Measurements from ENCODE around the gene TBC1D3G. TPM values are rescaled to one million over a fixed set of nuclear protein-coding genes. Genes with fewer than 3 reads are reported as not detected.
"Not testable (repeated sequence)": the region's sequence is repeated elsewhere in the genome, so short reads cannot be mapped to it uniquely, and the experiment has no call there.

Gene TBC1D3G
- not detected for total RNA-seq

DNA sequence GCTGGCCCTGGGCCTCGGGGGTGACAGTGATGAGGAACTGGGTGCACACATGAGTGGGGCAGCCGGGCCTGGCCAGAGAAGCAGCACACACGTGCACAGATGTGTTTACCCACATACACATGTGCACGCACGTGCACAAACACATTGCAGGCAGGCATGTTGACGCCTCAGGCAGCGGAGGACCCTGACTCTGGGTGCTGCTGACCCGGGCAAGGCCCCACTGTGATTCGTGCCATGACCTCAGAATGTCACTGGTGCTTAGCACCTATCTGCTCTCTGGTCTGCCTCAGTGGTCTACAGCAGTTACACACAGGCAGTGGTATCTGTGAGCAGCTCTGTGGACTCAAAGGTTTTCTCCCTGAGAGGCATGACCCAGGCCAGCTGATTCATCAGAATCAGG is at the start of gene TBC1D3G:
Gene TBC1D3G (plus strand): TSS at position 301 of the 400 bp plus-strand sequence. CDS start 1,528 bp downstream, outside the sequence.
- DNase-seq = not testable (repeated sequence)

GRCh38 chr17:36283256-36283655 is 40.4 kb upstream of the TBC1D3G start:
- not testable (repeated sequence) for DNase-seq

DNA sequence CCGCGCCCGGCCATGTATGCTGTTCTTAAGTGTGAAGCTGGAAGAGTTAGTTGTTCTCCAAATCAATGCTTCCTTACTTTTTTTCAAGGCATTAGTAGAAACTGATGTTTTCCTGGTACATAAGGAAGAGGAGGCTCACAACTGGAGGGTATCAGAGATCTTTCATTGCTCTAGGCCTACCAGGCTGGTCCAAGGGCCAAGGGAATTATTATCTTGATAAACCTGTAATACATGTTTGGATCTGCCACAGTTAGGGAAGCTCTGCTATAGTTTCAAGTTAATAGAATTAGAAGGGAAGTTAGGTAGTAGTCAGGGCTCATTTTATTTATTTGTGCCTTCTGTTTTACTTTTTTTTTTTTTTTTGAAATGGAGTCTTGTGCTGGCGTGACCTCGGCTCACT is 39.5 kb upstream of the TBC1D3G start:
- DNase-seq = not testable (repeated sequence)

DNA sequence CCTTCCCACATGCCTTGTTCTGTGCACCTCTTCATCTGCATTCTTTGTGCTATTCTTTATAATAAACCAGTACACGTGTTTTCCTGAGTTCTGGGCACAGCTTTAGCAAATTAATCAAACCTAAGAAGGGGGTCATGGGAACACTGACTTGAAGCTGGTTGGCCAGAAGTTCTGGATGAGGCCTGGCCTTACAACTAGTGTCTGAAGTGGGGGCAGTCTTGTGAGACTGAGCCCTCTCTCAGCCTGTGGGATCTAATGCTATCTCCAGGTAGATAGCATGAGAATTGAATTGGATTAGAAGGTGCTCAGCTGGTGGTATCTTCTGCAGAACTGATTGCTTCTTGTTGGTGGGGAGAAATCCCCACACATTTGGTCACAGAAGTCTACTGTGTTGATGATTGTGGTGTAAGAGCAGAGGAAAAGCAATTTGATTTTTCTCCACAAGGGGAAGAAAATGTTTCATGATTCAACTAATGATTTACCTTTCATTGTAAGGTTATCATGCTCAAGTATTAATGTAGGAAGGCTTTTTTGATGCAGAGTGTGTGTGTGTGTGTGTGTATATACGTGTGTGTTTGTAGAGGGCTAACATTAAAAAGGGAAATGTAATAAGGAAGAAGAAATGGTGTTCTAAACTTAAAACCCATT is 33.6 kb upstream of the TBC1D3G start:
- not testable (repeated sequence) for DNase-seq

- DNase-seq = not testable (repeated sequence)
Observed at GRCh38 chr17:36295161-36295560, 28.5 kb upstream of the TBC1D3G start.

DNA sequence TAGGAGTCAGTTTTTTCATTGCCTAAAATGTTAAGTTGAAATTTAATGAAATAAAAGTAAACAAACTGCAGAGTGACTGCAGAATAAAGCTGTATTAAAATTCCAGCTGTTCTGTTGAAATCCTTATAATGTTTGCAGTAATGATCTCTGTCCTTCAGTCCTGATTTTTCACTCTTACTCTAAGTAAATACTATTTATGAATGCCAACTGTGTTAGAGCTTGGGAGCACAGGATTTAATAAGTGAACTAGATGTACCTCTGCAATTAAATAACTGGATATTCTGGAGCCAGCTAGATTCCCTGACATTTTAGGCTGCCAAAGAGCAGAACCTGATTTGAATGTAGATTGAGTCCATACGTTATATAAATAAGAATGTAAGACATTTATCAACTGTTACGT is 7.9 kb upstream of the TBC1D3G start:
- not testable (repeated sequence) for DNase-seq

- DNase-seq = not testable (repeated sequence)
Observed at GRCh38 chr17:36362496-36362895, 38.8 kb downstream of the TBC1D3G start.

DNA sequence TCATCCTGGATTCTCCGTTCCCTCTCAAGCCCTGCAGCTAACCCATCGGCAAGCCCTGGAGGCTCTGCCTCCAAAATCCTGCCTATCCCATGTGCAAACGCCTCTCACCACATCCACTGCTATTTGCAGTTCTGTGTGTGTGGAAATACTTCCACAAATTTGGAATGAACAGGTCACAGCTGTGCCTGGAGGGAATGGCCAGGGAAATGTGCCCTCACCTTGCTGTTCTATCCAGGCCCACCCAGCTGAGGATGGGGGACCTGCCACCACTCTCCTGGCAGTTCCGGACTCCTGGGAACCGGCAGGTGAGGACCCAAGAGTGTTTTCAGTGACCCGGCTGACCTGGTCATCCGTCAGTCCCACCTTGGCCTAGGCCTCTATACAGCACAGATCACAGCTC is 52.3 kb downstream of the TBC1D3G start:
- not testable (repeated sequence) for DNase-seq

Data from effector CD4-positive, alpha-beta T cell (primary cell).